ENCODE measurements around the gene DISP3.

The DISP3 gene

DNA sequence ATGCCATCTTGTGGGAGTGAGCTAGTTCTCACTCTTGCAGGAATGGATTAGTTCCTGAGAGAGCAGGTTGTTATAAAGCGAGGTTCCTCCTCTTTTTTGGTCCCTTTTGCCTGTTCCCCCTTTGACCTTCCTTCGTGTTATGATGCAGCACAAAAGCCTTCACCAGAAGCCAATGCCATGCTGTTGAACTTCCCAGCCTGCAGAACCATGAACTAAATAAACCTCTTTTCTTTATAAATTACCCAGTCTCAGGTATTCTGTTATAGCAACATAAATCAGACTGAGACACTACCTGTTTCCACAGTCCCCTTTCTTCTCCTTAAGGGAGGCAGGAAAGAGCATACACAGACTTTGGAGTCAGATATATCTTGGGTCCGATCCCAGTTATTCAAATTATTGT is 25.6 kb downstream of the DISP3 start:
- no peaks in the 10 kb centered on the region for H3K36me3 ChIP-seq (ENCODE audit: insufficient read depth, low read length)
- no peak overlapping the region for H3K9ac ChIP-seq (ENCODE audit: low read depth, low read length)
- no peaks in the 10 kb centered on the region for H3K4me1 ChIP-seq (ENCODE audit: control insufficient read depth, insufficient read depth, low read length)
- no peak overlapping the region for H3K4me2 ChIP-seq (ENCODE audit: low read length)
- peaks cover 5% of the 10 kb centered on the region for H3K27me3 ChIP-seq (ENCODE audit: control insufficient read depth, insufficient read depth, low read length)
- peaks cover 8% of the 10 kb centered on the region for H3K9me3 ChIP-seq (replicated peaks; ENCODE audit: low read length)
- H3K4me3 ChIP-seq (ENCODE audit: low read length): no peak overlapping the region

DNA sequence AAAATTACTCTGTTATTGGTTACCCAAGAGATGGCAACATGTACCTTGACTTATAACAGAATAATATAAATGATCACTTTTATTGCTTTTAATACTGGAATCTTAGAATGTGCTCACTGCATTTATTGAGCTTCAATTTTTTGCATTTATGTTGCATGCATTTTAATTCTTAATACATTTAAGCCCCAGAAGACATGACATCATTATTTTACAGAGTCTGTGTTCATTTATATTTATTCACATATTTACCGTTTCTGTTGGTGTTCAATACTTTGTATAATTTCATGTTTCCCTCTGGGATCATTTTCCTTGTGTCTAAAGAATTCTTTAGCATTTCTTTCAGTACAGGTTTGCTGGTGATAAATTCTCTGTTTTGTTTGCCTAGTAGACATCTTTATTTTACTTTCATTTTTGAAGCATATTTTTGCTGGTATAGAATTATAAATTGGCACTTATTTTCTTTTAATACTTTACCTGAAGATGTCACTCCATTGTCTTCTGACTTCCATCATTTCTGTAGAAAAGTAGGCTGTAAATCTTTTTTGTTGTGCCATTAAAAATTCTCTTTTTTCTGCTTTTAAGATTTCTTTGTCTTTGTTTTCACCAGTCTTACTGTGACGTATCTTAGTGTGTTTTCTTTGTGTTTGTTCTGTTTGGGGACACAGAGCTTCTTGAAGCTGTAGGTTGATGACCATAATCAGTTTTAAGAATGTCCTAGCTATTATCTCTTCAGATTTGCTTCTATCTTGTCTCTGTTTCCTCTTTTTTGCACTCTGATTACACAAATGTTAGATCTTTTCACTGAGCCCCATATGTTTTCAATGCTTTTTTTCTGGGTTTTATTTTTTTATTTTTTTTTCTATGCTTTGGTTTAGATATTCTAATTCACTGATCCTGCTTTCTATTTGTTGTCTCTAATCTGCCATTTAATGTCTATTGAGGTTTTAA is 26.9 kb downstream of the DISP3 start:
- Histone ChIP-seq H3K4me3 (ENCODE audit: low read length) (no peak overlapping the region), H3K9me3 (replicated peaks; ENCODE audit: low read length) (peaks cover 8% of the 10 kb centered on the region), H3K4me2 (ENCODE audit: low read length) (no peak overlapping the region), H3K36me3 (ENCODE audit: insufficient read depth, low read length) (no peaks in the 10 kb centered on the region), H3K4me1 (ENCODE audit: control insufficient read depth, insufficient read depth, low read length) (no peaks in the 10 kb centered on the region), H3K9ac (ENCODE audit: low read depth, low read length) (no peak overlapping the region), H3K27me3 (ENCODE audit: control insufficient read depth, insufficient read depth, low read length) (no peaks in the 10 kb centered on the region)

DNA sequence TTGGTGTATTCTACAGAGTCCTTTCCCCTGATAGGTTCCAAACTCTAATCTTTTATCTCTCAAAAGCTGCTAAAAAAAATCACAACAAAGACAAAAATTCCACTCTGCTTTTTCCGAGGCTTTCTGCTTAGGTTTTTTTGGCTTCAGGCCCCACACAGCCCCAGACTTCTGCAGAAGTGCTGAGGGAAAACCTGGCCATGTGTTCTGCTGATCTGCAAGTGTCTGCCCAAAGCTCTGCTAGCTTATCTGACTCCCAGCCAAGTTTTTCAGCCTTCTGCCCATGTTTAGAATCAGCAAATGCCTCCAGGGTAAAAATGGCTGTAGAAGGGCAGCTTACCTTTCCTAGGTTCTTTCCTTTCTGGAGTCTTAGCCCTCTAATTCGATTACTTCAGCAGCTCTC is 28.4 kb downstream of the DISP3 start:
- Histone ChIP-seq H3K36me3 (ENCODE audit: insufficient read depth, low read length) (no peaks in the 10 kb centered on the region), H3K9ac (ENCODE audit: low read depth, low read length) (no peak overlapping the region), H3K27me3 (ENCODE audit: control insufficient read depth, insufficient read depth, low read length) (no peaks in the 10 kb centered on the region), H3K4me3 (ENCODE audit: low read length) (no peak overlapping the region), H3K4me2 (ENCODE audit: low read length) (no peak overlapping the region), H3K4me1 (ENCODE audit: control insufficient read depth, insufficient read depth, low read length) (no peaks in the 10 kb centered on the region), H3K9me3 (replicated peaks; ENCODE audit: low read length) (peaks cover 5% of the 10 kb centered on the region)

DNA sequence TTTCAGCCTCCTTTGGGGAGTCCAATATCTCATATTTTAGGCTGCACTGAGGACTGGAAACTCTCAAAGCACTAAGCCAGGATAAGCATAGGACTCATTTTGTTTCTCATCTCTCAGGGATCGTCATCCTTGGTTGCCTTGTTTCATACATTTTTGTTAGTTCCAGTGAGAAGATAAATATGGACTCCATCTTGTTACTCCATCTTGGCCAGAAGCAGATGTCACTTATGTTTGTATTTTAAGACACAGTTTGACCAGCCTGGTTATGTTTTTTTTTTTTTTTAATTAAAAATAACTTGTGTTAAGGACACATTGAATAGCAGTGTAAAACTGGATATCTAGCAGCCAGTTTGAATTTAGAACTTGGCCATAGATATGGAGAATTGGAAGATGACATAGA is 34.7 kb downstream of the DISP3 start:
- Histone ChIP-seq H3K4me2 (ENCODE audit: low read length) (no peak overlapping the region), H3K36me3 (ENCODE audit: insufficient read depth, low read length) (no peaks in the 10 kb centered on the region), H3K9me3 (replicated peaks; ENCODE audit: low read length) (no peaks in the 10 kb centered on the region), H3K4me3 (ENCODE audit: low read length) (no peak overlapping the region), H3K9ac (ENCODE audit: low read depth, low read length) (no peak overlapping the region), H3K27me3 (ENCODE audit: control insufficient read depth, insufficient read depth, low read length) (no peaks in the 10 kb centered on the region), H3K4me1 (ENCODE audit: control insufficient read depth, insufficient read depth, low read length) (no peaks in the 10 kb centered on the region)

DNA sequence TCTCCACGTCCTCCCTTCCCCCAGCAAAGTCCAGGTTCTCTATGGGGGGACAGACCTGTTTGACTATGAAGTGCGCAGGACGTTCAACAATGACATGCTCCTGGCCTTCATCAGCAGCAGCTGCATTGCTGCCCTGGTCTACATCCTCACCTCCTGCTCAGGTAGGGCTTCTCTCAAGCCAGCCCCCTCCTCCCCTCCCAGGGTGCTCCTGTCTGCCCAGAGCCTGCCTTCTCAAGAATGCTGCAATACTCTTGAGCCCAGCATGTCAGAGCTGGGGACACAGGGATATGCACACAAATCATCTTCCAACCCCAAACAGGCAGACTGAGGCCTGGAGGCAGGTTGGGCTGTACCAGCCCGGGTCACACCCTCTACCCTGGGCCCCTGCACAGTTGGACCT is 35.4 kb downstream of the DISP3 start:
- Histone ChIP-seq H3K27me3 (ENCODE audit: control insufficient read depth, insufficient read depth, low read length) (no peaks in the 10 kb centered on the region), H3K4me3 (ENCODE audit: low read length) (no peak overlapping the region), H3K4me2 (ENCODE audit: low read length) (no peak overlapping the region), H3K9ac (ENCODE audit: low read depth, low read length) (no peak overlapping the region), H3K36me3 (ENCODE audit: insufficient read depth, low read length) (no peaks in the 10 kb centered on the region), H3K4me1 (ENCODE audit: control insufficient read depth, insufficient read depth, low read length) (no peaks in the 10 kb centered on the region), H3K9me3 (replicated peaks; ENCODE audit: low read length) (no peaks in the 10 kb centered on the region)

- no peaks in the 10 kb centered on the region for H3K9me3 ChIP-seq (replicated peaks; ENCODE audit: low read length)
- no peak overlapping the region for H3K9ac ChIP-seq (ENCODE audit: low read depth, low read length)
- H3K4me3 ChIP-seq (ENCODE audit: low read length): no peak overlapping the region
- no peaks in the 10 kb centered on the region for H3K4me1 ChIP-seq (ENCODE audit: control insufficient read depth, insufficient read depth, low read length)
- no peak overlapping the region for H3K4me2 ChIP-seq (ENCODE audit: low read length)
- H3K36me3 ChIP-seq (ENCODE audit: insufficient read depth, low read length): no peaks in the 10 kb centered on the region
- H3K27me3 ChIP-seq (ENCODE audit: control insufficient read depth, insufficient read depth, low read length): no peaks in the 10 kb centered on the region
Measured at GRCh38 chr1:11515368-11516300, 36.7 kb downstream of the DISP3 start.

DNA sequence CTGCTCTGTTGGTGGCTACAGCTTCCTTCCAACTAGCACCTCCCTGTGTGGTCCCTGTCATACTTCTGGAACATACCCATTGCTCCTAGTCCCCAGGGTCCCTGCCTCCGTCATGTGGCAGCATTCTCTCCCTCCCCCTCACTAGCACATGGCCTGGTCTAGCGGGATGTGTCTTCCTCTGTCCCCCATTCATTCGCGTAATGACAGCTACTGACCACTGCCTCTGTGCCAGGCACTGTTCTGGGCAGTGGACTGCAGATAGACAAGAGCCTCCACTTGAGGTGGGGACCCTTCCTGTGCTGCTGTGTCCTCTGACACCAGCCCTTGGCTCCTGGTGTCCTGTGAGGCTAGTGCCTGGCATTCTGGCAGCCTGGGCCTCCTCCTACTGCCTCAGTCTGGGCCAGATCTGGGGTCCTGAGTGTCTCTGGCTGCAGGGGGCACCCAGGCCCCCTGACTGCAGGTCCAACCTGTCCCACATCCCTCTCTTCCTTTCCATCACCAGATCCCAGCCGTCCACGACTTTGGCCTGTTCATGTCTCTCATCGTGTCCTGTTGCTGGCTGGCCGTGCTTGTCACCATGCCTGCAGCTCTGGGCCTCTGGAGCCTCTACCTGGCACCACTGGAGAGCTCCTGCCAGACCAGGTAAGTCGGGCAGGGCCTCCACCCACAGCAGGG is 38.1 kb downstream of the DISP3 start:
- Histone ChIP-seq H3K27me3 (ENCODE audit: control insufficient read depth, insufficient read depth, low read length) (no peaks in the 10 kb centered on the region), H3K9ac (ENCODE audit: low read depth, low read length) (no peak overlapping the region), H3K4me3 (ENCODE audit: low read length) (no peak overlapping the region), H3K4me2 (ENCODE audit: low read length) (no peak overlapping the region), H3K36me3 (ENCODE audit: insufficient read depth, low read length) (no peaks in the 10 kb centered on the region), H3K4me1 (ENCODE audit: control insufficient read depth, insufficient read depth, low read length) (no peaks in the 10 kb centered on the region), H3K9me3 (replicated peaks; ENCODE audit: low read length) (no peaks in the 10 kb centered on the region)

DNA sequence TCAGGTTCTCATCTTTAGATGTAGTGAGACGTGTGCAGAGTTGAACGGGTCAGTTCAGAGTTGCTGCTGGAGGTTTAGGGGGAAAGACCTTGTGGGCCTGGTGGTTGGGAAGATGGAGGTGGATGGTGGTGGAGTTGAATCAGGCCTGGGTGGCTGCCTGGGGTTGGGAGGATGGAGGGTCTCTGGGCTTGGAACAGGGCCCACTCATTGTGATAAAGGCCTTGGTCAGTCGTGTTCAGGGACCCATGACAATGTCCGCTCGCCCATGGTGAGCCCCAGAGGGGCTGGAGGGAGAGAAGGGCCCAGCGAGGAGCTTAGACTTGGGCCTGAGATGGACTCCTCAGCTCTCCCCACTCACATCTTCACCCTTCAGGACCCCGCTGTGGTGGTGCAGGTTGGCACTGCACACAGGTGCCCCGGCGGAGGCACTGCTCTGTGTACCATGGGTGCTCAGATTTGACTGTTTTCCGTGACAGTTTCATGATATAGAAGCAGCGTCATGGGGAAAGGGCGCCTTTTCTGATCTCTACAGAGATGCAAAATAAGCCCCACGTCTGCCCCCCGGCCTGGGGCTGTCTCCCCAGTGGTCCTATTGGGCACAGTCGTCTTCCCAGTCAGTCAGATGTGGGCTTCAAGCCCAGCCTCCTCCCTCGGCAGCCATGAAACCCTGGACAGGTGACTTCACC is 39.2 kb downstream of the DISP3 start:
- Histone ChIP-seq H3K36me3 (ENCODE audit: insufficient read depth, low read length) (no peaks in the 10 kb centered on the region), H3K9ac (ENCODE audit: low read depth, low read length) (no peak overlapping the region), H3K27me3 (ENCODE audit: control insufficient read depth, insufficient read depth, low read length) (no peaks in the 10 kb centered on the region), H3K4me1 (ENCODE audit: control insufficient read depth, insufficient read depth, low read length) (no peaks in the 10 kb centered on the region), H3K9me3 (replicated peaks; ENCODE audit: low read length) (no peaks in the 10 kb centered on the region), H3K4me3 (ENCODE audit: low read length) (no peak overlapping the region), H3K4me2 (ENCODE audit: low read length) (no peak overlapping the region)

DNA sequence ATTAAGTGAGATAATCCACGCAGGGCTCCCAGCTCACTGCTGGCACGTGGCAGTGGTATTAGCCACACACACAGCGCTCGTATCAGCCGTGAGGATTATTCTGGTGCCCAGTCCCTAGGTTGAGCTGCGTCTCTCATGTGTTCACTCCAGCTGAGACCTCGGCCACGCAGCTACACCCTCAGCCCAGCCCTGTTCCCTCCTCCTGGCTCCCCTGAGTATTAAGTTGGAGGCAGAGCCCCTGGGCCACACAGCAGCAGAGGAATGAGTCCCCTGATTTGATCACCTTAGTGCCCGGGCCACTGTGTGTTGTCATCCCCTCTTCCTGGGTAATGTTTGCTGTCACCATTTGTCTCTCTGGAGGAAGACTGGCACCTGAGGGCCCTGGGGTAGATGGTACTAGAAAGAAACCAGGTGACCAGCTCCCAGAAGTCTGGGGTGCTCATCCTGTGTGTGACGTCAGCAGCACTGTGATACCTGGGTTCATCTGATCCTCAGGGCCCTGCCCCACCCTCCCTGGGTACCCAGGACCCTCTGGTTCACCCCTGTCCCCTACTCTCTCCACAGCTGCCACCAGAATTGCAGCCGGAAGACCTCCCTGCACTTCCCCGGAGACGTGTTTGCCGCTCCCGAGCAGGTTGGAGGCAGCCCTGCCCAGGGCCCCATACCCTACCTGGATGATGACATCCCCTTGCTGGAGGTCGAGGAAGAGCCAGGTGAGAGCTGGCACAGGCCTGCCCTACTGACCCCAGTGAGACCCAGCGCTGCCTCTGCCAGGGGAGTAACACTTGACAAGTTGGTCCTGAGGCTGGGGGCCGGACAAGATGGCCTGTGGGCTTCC is 40.1 kb downstream of the DISP3 start:
- Histone ChIP-seq H3K27me3 (ENCODE audit: control insufficient read depth, insufficient read depth, low read length) (no peaks in the 10 kb centered on the region), H3K36me3 (ENCODE audit: insufficient read depth, low read length) (no peaks in the 10 kb centered on the region), H3K4me1 (ENCODE audit: control insufficient read depth, insufficient read depth, low read length) (no peaks in the 10 kb centered on the region)

DNA sequence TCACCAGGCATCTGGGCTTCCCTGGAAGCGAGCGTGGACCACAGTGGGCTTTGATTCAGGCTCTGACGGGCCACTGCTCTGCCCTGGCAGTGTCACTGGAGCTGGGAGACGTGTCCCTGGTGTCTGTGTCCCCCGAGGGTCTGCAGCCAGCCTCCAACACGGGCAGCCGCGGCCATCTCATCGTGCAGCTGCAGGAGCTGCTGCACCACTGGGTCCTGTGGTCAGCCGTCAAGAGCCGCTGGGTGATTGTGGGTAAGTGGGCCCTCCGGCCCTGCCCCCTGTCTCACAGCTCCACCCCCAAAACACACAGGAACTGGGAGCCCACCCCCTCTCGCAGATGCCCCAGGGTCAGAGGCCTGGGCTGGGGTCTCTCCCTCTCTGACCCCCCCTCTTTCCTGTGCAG is 40.7 kb downstream of the DISP3 start:
- no peaks in the 10 kb centered on the region for H3K4me1 ChIP-seq (ENCODE audit: control insufficient read depth, insufficient read depth, low read length)
- no peak overlapping the region for H3K9ac ChIP-seq (ENCODE audit: low read depth, low read length)
- no peaks in the 10 kb centered on the region for H3K9me3 ChIP-seq (replicated peaks; ENCODE audit: low read length)
- H3K4me2 ChIP-seq (ENCODE audit: low read length): no peak overlapping the region
- no peaks in the 10 kb centered on the region for H3K27me3 ChIP-seq (ENCODE audit: control insufficient read depth, insufficient read depth, low read length)
- no peaks in the 10 kb centered on the region for H3K36me3 ChIP-seq (ENCODE audit: insufficient read depth, low read length)
- H3K4me3 ChIP-seq (ENCODE audit: low read length): no peak overlapping the region

More for the DNA sequence above, 40.1 kb downstream of the DISP3 start:
- Histone ChIP-seq H3K9me3 (replicated peaks; ENCODE audit: low read length) (no peaks in the 10 kb centered on the region), H3K4me3 (ENCODE audit: low read length) (no peak overlapping the region), H3K4me2 (ENCODE audit: low read length) (no peak overlapping the region), H3K9ac (ENCODE audit: low read depth, low read length) (no peak overlapping the region)

All from skeletal muscle satellite cell (primary cell).